ENCODE data around the gene CASKIN1.
"Not testable (repeated sequence)": the region's sequence is repeated elsewhere in the genome, so short reads cannot be mapped to it uniquely, and the experiment has no call there.

Gene CASKIN1

DNA sequence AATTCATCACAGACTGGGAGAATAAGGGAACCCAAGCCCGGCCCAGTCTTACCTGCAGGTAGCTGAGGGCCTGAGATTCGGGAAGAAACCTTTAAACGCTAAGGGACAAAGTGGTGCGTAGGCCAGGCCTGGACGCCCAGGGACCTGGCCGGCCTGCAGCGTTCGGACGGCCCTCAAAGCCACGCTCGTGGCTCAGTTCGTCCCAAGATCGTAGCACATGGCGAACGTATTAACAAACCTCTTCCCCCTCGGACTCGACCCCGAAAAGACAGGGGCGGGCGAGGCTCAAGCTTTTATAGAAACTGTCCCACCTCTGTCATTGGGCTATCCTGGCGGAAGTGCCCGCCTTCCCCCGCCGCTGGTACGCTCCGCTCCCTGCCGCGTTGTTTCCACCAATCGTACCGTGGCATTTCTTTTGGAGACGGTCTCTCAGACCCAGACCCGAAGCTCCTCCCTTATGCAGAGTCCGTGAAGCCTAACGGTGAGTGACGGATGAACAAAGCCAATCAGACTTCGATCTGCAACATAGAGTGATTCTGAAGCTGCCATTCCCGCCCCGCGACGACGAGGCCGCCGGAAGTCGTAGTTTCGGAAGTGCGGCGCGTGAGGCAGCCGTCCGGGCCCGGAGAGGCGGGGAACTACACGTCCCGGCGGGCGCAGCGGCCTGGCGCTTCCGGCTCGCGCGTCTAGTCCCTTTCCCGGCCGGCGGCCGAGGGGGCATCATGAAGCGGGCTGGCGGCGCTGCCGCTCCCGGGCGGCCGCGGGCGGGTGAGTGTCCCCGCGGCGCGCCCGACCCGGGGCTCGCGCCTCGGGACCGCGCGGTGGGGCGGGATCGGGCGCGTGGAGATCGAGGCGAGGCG, 41.1 kb downstream of the CASKIN1 start, which contains the start of gene TRAF7:
Gene TRAF7, plus strand, starts transcription at position 692 of the 860 bp plus-strand sequence. CDS start 8,139 bp downstream, outside the sequence.
- peak; percentile 99 for DNase-seq

DNA sequence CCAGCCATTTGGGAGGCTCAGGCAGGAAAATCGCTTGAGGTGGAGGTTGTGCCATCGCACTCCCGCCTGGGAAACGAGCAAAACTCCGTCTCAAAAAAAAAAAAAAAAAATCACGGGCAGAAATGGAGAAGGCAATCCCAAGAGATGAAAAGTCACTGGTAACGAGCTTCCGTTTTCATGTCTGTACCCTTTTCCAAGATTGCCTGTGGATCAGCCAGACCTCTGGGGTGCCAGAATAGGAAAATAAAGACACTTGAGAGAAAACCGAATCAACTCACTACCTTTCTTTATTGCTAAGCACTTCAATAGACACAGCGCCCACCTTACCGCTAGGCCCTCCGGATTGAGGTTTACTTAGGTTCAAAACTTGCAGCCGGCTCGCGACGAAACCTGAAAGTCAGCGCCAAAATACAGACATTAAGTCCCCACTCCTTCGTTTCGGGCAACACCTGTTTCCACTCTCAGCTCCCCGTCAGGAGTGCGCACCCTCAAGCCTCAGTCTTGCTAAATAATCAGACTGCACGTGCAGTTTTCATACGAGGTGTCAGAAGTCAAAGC, 41.8 kb downstream of the CASKIN1 start:
- no peak for DNase-seq

- DNase-seq: no peak
Measured at GRCh38 chr16:2152695-2153506, 43.5 kb downstream of the CASKIN1 start.

- DNase-seq: no peak
Measured at GRCh38 chr16:2151188-2152091, 45.0 kb downstream of the CASKIN1 start.

- peak; percentile 26 for DNase-seq
Measured at GRCh38 chr16:2150418-2151187, 45.8 kb downstream of the CASKIN1 start.

DNA sequence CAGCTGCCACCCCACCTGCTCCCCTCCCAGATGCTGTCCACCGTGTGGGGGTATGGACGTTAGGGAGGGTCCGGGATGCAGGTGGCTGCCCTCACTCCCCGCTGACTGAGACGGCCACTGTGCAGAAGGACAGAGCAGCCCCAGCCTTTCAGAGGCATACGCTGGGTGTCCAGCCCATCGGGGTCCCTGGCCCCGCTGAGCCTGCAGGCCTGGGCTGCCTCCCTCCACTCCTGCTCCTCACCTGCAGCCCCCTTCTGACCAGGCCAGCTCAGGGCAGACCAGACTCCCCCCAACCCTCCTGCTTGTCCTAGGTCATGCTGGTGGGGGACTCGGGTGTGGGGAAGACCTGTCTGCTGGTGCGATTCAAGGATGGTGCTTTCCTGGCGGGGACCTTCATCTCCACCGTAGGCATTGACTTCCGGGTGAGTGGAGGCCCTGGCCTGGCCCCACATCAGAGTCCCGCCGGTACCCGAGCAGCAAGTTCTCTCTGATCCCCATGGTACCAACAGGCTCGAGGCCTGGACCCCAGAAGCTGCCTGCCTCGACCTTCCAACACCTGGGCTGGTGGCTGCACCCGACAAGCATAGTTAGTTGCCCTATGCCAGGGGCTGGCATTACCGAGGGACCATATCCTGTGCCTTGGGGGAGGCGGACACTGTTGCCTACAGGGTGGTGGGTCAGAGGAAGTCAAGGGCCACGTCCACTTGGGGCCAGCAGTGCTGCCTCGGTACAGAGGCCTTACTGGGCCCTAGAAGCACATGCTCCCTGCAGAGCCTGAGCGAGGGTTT, 46.6 kb downstream of the CASKIN1 start:
- DNase-seq: no peak

DNA sequence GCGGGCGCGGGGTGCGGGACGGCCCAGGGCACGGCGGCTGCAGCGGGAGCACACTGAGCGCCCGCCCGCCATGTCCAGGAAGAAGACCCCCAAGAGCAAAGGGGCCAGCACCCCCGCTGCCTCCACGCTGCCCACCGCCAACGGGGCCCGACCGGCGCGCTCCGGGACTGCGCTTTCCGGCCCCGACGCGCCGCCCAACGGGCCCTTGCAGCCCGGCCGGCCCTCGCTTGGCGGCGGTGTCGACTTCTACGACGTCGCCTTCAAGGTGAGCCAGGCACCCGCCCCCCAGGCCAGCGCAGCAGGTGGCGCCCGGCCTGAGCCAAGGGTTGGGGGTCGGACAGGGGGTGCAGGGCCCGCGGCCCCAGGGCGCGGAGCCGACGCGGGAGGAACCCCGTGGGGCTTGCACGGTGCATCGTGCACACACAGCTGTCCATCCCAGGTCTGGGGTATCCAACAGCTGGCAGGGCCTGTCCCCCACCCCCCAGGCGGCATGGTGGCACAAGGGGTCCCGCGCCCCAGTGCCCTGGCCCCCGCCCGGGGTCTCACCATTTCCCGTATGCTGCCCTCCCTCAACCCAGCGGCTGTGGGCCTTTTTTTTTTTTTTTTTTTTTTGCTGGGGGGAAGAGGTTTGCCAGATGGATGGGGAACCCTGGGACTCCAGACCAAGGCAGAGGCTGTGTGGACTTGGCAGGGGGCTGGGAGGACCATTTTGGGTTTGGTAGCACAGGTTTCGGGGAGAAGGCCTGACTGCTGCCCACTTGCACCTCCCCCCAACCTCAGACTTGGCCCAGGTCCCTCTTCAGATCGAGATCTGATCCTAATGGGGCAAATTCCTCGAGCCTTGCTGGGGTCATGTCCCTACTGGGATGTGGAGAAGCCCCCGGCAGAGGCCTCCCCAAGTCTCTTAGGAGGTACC, 47.4 kb downstream of the CASKIN1 start:
- DNase-seq: no peak

DNA sequence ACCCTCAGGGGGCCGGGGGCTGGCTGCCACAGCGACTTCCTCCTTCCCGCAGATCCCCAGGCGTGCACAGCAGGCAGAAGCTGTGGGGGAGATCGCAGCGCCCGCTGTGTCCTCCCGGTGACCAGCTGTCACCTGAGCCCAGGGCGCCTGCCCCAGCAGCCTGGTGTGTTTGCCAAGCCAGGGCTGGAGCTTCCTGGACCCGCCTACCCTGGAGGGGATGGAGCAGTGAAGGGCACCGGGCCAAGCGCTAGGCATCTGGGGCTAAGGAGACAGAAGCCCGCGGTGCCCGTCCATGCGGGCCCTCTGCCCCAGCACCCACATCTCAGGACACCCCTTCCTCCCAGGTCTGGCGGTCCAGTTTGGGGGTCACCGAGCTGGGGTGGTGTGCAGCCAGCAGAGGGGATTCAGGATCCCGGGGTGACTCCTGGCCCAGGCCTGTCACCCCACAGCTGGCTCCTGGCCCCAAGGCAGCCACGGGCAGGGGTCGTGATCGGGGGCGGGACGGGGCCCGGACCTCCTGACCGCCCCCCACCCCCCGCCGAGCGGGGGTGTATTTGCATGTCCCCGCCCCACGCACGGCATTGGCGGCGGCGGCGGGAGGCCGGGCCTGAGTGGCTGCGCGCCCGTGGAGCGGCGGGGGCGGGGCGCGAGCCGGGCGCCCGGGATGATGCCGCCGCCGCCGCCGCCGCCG, 48.3 kb downstream of the CASKIN1 start, which contains the start of gene RAB26:
Gene RAB26, plus strand, starts transcription at position 645 of the 691 bp plus-strand sequence. CDS start 159 bp downstream, outside the sequence.
- peak; percentile 96 for DNase-seq

- DNase-seq: no peak
Measured at GRCh38 chr16:2147378-2147777, 49.0 kb downstream of the CASKIN1 start.

DNA sequence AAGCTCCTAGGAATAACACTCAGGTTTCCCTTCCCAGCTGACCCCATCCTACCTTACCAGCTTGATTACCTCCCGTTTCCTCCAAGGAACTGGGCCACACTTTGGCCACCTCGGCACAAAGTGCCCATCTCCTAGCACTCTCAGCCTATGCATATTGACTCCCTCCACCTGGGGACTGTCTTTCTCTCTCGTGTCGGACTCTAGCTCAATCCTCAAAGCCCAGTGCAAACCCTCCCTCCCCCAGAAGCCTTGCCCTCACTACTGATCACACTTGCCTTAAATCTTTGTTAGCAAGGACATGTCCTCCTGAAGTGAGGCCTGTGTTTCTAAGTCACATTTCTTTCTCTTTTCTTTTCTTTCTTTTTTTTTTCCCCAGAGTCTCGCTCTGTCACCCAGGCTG, 50.6 kb downstream of the CASKIN1 start:
- no peak for DNase-seq

GRCh38 chr16:2143878-2144485, 52.4 kb downstream of the CASKIN1 start:
- DNase-seq: no peak

DNA sequence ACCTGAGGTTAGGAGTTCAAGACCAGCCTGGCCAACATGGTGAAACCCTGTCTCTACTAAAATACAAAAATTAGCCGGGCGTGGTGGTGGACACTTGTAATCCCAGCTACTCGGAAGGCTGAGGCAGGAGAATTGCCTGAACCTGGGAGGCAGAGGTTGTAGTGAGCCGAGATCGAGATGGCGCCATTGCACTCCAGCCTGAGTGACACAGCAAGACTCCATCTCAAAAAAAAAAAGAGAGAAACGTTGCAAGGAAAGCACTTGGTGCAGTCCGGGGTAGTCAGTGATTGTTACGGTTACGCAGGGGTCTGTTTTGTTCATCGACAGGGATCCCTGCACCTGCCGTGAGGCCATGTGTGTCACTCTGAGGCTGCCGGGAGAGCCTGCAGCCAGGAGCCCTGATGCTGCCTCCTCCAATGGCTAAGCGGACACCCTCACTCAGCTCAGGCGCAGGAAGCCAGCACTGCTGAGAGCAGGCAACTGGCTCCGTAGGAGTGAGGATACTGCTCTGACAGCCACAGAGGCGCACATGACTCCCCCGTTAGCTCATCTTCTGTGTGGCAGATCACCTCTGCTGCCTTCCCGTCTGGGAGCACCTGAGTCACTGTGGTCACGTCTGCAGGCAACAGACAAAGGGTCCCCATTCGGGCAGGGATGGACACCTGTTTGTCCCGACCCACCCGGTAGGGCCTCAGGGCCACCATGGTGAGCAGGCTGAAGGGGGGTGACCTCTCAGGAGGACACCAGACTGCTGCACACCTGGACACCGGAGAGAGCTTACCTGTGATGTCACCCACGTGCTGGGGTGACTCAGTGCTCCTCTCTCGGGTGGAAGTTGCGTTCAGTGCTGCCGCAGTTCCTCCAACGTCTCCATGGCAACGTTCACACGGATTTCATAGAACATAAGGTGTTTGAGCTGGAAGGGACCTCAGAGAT, 53.2 kb downstream of the CASKIN1 start:
- no peak for DNase-seq

DNA sequence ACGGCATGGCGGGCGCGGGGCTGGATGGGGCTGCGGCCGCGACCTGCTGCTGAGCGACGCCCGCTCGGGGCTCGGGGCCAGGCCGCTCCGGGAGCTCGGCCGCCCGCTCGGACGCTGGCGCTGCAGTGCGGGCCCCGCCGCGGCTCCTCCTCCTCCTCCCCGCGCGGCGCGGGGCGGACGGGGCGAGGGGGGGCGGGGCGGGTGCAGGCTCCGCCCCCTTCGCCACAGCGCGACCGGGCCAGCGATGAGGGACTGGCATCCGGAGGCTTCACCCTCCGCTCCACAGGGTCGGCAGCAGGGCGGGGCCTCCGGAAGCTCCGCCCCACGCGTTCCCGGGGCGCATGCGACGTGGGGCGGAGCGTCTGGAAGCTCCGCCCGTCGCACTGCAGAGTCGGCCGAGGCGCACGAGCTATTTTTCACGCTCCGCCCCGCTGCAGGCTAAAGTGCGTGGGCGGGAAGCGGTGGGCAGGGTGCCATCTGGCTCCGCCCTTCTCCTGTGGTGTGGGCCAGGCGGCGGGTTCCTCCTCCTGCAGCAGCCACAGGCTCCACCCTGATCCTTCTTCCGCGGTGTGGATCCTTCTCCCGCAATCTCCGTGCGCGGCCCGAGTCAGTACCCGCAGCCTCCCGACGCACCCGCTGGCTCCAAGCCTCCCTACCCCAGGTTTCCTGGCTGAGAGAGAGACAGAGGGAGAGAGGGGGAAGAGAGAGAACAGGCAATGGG, 60.5 kb downstream of the CASKIN1 start, which contains the start of gene PKD1:
Gene PKD1, minus strand, starts transcription at position 129 of the 721 bp plus-strand sequence. CDS start 209 bp downstream, outside the sequence.
- DNase-seq: peak; percentile 73

- DNase-seq: not testable (repeated sequence)
Measured at GRCh38 chr16:2135071-2135470, 61.3 kb downstream of the CASKIN1 start.

DNA sequence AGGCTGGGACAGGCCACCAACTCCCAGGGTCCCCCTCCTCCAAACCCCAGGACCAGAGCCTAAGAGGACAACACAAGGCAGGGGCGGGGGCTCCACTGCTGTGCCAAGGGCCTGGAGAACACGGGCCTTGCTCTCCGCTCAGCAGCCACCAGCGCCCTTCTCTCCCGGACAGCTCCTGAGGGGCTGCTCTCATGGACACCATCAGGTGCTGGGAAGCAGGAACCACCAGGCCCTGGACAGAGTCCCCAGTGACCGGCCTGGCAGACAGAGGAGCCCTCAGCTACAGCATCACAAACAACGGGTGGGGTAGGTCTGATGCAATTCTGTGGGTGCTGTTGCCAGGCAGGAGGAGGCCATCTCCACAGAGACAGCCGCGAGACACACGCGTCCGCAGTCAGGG, 62.6 kb downstream of the CASKIN1 start:
- DNase-seq: not testable (repeated sequence)

DNA sequence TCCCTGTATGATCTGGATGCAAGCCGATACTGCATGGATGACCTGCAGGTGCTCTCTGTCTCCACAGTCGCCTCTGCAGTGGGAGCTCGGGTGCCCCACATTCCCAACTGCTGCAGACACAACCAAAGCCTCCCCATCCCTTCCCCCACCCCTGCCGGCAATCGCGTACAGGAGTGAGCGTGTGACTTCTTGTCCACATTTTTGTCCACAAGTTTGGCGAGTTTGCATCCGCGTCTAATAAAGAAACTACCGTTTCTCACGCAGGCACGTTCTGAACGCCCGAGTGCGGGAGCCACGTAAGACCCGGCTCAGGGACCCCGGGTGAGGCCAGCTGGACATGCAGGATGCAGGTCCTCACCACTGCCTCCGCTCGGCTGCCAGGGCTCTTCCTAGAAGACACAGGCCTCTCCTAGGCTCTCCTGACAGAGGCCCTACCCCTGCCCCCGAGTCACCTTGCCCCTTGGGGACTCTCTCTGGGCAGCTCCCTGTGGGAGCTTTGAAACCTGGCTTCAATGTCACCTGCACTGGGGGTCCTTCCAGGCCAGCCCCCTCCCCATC, 66.4 kb downstream of the CASKIN1 start:
- not testable (repeated sequence) for DNase-seq
